ENCODE data around the gene CNOT1.

- TF ChIP-seq CTCF (IDR thresholded peaks at IDR 0.05): no peak
- TF ChIP-seq POLR2AphosphoS5 (IDR thresholded peaks at IDR 0.05): no peak
These were observed 5.4 kb downstream of the CNOT1 start for GRCh38 chr16:58624209-58624608.

Measured in prostate gland (tissue), 2 donors.